Pulmonary artery endothelial cell (primary cell): ENCODE data around the gene RGPD8. TPM values are rescaled to one million over a fixed set of nuclear protein-coding genes. Genes with fewer than 3 reads are reported as not detected.
"Not testable (repeated sequence)": the region's sequence is repeated elsewhere in the genome, so short reads cannot be mapped to it uniquely, and the experiment has no call there.

ENCODE experiments used
- DNase-seq: peaks from one replicate; pipeline ENCODE4 v3.0.0-alpha.2; 2011; ENCODE audit warnings: low read depth, low spot score
- total RNA-seq: library from RNA; depleted of rRNA; stranded (reverse); fragments of >200 nt; gene quantifications from 2 replicates; pipeline ENCODE4 v1.2.3, GENCODE V29; 2014

The RGPD8 gene
- total RNA-seq, 1 donor from 2014 or later = 12.6 TPM

DNA sequence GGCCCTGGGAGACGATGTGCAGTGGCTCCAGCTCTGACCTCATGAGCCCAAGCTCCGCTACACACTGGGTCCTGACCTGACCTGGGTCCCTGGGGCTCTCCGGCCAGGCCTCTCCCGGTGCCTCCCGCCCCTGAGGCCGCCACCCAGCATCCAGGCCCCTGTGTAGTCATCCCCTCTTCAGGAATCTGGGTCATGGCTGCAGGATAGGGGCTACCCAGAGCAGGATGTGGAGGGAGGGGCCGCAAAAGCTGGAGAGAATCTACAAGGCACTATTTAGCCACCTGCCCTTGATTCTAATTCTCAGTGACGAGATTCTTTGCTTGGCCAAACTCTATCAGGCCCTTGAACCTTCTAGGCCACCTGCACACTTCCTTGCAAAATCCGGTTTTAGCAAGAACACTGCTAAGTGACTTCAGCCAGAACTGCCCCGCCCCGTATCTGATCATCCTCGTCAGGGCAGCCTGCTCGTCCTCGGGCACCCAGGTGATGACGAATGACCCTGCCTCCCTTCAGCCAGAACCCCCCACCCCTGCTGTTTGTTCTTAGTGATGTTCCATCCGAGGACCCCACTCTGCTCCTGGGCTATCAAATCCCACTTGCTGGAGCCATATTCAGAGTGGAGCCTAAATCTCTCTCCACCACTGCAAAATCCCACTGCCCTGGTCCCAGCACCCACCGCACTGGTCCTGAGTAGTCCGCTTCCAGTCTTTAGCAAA, 2.4 kb upstream of the RGPD8 start:
- DNase-seq = not testable (repeated sequence)

- DNase-seq = not testable (repeated sequence)
These were observed 1.7 kb upstream of the RGPD8 start for GRCh38 chr2:112434890-112435715.

GRCh38 chr2:112433932-112434730, 686 bp upstream of the RGPD8 start:
- no peak for DNase-seq

DNA sequence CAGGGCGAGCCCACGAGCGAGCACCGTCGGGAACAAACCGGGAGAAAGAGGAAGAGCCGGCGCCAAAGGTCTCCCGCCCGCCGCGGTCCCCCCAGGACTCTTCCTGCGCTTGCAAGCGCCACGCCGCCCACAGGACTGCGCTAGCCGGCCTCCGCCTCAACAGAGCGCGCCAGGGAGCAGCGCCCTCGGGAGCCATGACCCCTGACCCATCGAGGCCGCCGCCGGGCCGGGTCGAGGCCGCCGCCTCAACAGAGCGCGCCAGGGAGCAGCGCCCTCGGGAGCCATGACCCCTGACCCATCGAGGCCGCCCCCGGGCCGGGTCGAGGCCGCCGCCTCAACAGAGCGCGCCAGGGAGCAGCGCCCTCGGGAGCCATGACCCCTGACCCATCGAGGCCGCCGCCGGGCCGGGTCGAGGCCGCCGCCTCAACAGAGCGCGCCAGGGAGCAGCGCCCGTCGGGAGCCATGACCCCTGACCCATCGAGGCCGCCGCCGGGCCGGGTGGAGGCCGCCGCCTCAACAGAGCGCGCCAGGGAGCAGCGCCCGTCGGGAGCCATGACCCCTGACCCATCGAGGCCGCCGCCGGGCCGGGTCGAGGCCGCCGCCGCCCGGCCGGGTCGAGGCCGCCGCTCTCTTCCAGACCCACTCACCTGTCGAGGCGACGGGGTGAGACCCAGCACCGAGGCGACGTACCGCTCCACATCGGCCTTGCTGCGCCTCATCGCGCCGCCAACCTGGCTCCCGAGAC, 538 bp downstream of the RGPD8 start:
- not testable (repeated sequence) for DNase-seq

DNA sequence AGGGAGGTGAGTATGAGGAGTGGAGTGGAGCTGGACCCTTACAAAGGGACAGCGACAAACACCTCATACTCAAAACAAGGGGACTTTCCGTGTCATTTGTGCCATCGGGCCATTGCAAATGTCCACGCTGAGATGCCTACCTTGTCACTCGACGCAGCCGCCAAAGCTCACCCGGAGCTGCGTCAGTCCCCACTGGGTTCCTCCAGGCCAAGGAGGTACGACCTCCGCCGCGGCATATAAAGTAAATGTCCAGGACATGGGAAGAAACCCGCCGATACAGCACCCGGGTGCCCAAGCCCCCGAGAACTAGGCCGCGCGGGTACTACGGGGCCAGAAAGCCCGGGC, 1.1 kb downstream of the RGPD8 start:
- not testable (repeated sequence) for DNase-seq

DNA sequence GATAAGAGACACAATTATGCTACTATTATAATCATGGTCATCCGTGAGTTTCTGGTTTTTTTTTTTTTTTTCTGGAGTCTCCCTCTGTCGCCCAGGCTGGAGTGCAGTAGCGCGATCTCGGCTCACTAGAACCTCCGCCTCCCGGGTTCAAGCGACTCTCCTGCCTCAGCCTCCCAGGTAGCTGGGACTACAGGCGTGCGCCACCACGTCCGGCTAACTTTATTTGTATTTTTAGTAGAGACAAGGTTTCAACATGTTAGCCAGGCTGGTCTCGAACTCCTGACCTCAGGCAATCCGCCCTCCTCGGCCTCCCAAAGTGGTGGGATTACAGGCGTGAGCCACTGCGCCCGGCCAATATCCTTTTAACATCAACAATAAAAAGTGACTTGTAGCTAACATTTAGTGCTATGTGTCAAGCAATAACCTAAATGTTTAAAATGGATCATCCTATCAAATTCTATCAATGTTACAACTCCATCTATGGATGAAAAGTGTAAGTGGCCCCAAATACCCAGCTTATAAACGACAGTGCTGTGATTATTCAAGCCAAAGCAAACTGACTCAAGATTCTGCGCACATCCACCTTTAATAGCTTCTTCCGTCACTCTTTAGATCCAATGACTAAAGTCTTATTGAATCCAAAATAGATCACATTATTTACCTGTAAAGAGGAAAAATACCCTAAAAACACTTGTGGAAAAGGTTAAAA, 1.7 kb downstream of the RGPD8 start:
- DNase-seq = not testable (repeated sequence)

DNA sequence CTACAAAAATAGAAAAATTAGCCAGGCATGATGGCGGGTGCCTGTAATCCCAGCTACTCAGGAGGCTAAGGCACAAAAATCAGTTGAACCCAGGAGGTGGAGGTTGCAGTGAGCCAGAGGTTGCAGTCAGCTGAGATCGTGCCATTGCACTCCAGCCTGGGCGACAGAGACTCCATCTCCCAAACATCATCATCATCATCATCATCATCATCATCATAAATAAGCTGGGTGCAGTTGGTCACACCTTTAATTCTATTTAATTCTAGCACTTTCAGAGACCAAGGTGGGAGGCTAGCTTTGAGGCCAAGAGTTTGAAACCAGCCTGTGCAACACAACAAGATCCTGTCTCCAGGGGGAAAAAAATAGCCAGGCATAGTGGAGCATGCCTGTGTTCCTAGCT, 8.9 kb downstream of the RGPD8 start:
- DNase-seq = not testable (repeated sequence)

GRCh38 chr2:112416860-112417259, 16.6 kb downstream of the RGPD8 start:
- not testable (repeated sequence) for DNase-seq

- DNase-seq = not testable (repeated sequence)
These were observed 73.4 kb downstream of the RGPD8 start for GRCh38 chr2:112360055-112360454.

DNA sequence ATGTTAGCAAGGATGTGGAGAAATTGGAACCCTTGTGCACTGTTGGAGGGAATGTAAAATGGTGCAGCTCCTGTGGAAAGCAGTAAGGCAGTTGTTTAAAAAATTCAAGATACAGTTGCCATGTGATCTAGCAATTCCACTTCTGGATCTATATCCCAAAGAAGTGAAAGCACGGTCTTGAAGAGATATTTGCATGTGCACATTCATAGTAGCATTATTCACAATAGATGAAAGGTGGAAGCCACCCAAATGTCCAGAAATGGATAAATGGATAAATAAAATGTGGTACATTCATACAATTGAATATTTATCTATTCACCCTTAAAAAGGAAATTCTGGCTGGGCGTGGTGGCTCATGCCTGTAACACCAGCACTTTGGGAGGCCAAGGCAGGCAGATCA, 79.1 kb downstream of the RGPD8 start:
- not testable (repeated sequence) for DNase-seq

GRCh38 chr2:112352809-112353603, 80.4 kb downstream of the RGPD8 start:
- DNase-seq = not testable (repeated sequence)

DNA sequence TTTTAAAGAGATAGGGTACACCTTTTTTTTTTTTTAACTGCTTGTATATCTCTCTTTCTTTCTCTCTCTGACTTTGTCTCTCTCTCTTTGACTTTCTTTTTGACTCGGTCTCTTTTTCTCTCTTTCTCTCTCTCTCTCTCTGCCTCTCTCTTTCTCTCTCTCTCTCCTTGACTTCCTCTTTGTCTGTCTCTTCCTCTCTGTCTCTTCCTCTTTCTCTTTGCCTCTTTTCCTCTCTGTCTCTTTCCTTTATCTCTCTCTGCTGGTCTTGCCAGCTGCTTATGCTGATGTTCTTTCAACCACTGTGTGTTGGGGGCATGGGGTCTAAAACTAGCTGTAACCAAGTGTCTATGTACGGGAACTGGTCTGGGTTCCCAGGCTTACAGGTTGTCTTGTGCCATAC, 81.2 kb downstream of the RGPD8 start:
- DNase-seq = not testable (repeated sequence)

DNA sequence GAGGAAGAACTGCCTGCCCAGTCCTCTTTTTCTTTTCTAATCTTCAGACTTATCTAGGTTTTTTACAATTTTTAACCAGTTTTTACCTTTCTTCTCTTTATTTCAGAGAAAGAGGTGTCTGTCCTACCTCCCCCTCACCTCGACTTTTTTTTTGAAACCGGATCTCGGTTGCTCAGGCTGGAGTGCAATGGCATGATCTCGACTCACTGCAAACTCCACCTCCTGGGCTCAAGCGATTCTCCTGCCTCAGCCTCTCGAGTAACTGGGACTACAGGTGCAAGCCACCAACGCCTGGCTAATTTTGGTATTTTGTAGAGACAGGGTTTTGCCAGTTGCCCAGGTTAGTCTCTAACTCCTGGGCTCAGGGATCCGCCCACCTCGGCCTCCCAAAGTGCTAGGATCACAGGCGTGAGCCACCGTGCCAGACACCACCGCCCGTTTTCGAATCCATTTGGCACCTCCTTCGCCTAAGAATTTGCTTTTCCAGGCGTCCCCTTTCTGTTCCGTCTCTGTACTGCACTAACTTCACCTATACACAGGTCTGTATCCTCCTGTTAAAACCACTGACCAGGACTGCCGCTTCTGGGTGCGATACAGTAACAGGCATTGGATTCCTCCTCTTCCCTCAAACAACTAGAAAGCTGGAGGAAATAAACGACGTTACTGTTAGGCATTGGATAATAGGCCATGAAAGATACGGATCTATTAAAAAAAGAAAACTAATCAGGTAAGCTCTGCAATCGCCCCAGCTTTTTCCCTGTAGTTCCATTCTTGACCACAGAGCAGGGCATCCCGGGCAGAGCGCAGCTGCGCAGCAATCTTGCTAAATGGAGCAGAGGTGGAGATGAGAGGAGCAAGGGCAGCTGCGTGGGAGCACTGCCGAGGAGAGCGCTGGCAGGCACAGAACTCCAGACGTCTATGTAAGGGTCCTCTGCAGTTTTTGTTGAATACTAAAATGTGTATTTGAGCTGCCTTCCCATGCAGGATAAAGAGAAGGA, 88.1 kb downstream of the RGPD8 start:
- no peak for DNase-seq

DNA sequence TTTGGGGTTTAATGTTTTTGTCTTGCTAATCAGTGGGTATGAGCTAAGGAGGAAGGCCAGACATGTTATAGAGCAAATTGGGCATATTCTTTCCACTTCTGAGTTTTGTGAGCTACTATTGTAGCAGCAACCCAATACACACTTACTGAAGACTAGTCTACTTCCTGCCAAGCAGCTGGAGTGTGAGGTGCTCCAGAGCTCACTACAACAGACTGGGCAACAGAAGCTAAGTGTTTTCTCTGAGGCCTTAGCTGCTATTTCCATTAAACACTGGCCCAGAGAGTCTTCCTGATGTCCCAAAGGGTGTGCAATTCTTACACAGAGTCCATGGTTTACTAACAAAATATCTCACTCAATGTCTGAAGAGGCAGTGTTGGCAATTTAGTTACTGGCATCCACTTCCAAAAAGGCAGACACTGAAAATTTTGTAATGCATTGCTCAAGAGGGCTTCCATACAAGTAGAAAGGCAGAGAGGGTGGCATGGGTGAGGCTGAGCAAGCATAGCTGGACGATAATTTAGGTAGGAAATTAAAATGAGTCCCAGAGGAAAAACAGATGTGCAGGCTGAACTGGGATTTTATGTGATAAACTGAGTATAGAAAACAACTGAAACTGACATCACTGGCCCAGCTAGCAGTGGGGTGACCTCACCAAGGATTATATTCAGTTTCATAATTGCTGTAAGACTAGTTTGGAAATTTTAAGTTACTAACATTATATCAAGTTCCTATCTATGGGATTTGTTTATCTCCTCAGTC, 89.4 kb downstream of the RGPD8 start:
- DNase-seq = no peak

- DNase-seq = no peak
These were observed 91.3 kb downstream of the RGPD8 start for GRCh38 chr2:112342067-112342550.

GRCh38 chr2:112340475-112341267, 92.8 kb downstream of the RGPD8 start:
- DNase-seq = no peak

DNA sequence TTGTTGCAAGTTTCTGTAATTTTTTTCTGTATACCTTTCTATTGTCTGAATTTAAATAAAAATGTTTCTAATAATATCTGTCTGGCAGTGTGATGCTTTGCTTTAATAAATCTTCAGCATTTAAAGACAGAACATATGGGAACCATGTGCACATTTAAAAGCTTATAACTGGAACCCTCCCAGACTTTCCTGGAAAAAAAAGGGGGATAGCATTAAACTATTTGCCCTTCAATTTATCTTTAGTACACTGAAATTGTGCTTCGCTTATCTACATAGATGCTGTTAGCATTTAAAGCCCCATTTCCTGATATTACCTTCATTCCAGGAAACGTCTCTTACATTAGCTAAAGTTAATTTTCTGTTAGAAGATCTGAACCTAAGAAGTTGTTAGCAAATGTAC, 93.5 kb downstream of the RGPD8 start:
- DNase-seq = no peak
